ENCODE data around the gene MED12.

The MED12 gene

DNA sequence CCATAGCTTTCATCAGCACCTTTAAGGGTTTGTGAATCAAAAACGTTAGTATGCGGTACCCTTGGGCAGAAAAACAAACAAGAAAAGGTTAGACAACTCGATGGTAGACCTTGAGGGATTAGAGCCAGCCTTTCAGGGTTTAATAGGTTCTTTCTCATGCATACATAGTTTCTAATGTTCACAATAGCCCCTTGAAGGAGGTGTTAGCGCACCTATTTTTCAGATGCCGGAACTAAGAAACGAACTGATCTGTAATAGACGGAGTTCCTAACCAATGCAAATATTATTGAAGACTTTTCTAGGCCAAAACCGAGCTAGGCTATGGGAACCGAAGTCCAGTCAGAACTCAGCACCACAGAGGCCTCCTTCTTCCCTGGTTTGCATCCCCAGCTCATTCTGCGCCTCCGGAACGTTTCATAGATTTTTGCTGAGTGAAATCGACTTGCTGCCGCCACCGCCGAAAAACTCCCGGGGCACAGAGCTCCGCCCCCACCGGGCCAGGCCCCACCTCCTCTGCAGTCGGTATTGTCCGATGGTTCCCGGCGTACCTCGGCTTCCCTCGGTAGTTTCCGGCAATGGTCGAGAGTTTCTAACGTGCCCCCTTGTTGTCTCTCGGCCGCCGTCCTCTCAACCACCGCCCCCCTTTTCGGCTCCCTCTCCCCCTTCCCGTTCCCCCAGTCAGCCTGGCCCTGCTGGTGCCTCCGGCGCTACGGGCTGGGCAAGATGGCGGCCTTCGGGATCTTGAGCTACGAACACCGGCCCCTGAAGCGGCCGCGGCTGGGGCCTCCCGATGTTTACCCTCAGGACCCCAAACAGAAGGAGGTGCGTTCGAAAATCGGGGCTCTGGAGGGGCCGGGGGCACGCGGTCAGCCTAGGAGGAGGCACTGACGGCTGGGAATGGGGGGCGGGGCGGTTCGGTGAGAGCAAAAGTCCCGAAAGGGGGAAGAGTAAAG, at the start of gene MED12:
TSS of gene MED12 (plus strand) at position 565 of the 953 bp plus-strand sequence. CDS start at position 724, 159 bp downstream.
- TF ChIP-seq, protein P1, sequence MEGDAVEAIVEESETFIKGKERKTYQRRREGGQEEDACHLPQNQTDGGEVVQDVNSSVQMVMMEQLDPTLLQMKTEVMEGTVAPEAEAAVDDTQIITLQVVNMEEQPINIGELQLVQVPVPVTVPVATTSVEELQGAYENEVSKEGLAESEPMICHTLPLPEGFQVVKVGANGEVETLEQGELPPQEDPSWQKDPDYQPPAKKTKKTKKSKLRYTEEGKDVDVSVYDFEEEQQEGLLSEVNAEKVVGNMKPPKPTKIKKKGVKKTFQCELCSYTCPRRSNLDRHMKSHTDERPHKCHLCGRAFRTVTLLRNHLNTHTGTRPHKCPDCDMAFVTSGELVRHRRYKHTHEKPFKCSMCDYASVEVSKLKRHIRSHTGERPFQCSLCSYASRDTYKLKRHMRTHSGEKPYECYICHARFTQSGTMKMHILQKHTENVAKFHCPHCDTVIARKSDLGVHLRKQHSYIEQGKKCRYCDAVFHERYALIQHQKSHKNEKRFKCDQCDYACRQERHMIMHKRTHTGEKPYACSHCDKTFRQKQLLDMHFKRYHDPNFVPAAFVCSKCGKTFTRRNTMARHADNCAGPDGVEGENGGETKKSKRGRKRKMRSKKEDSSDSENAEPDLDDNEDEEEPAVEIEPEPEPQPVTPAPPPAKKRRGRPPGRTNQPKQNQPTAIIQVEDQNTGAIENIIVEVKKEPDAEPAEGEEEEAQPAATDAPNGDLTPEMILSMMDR (IDR thresholded peaks at IDR 0.05; ENCODE audit: low read depth, low read length), result no peak
- H3K4me3 ChIP-seq (ENCODE audit: low read depth, low read length), result peak within 1 kb of the TSS; percentile 55

DNA sequence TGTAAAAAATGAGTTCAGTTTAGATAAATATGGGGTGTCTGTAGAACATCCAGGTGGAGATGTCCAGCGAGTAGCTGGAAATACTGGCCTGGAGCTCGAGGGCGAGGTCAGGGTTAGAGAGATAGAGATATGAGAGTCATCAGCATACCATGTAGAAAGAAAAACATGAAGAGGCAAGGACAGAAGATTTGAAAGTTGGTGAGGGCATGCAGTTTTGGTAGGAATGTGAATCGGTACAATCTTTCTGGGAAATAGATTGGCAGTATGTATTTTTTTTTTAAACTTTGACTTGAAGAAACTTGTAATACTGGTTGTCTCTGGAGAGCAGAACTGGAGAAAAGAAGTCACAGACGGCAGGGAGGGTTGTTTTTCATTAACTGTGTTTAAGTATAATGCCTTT, 47.9 kb upstream of the MED12 start:
- no peak overlapping the region for H3K4me3 ChIP-seq (ENCODE audit: low read depth, low read length)
- TF ChIP-seq, protein P1 (IDR thresholded peaks at IDR 0.05; ENCODE audit: low read depth, low read length), result no peak

- TF ChIP-seq, protein P1 (IDR thresholded peaks at IDR 0.05; ENCODE audit: low read depth, low read length), result no peak
- H3K4me3 ChIP-seq (ENCODE audit: low read depth, low read length), result no peak overlapping the region
Observed at GRCh38 chrX:71081330-71082123, 36.9 kb upstream of the MED12 start.

GRCh38 chrX:71082124-71082647, 36.2 kb upstream of the MED12 start:
- H3K4me3 ChIP-seq (ENCODE audit: low read depth, low read length), result no peak overlapping the region
- TF ChIP-seq, protein P1 (IDR thresholded peaks at IDR 0.05; ENCODE audit: low read depth, low read length), result no peak

- H3K4me3 ChIP-seq (ENCODE audit: low read depth, low read length), result no peak overlapping the region
- TF ChIP-seq, protein P1 (IDR thresholded peaks at IDR 0.05; ENCODE audit: low read depth, low read length), result no peak
Observed at GRCh38 chrX:71082822-71083221, 35.6 kb upstream of the MED12 start.

DNA sequence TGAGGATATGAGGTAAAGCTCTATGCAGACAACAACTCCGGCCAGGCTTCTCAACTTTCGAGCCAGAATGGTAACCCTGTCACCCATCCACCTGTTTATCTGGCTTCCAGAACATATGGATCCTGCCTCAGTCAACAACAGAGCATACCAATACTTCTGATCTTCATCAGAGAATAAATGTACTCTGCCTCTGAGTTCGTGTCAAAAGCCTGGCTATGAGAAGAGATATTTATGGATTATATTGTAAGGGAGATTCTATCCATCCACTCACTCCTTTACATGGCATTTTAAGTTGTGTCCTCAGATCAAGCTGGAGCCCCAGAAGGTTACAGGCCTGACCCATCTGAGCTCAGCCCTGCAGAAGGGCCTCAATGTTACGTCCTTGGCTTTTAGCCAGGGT, 32.5 kb upstream of the MED12 start:
- TF ChIP-seq, protein P1 (IDR thresholded peaks at IDR 0.05; ENCODE audit: low read depth, low read length), result no peak

More for the DNA sequence above, 32.5 kb upstream of the MED12 start:
- H3K4me3 ChIP-seq (ENCODE audit: low read depth, low read length), result no peak overlapping the region

Data from WI38 (cell line).